ENCODE measurements around the gene OR1J2.

- TF ChIP-seq, protein P1, sequence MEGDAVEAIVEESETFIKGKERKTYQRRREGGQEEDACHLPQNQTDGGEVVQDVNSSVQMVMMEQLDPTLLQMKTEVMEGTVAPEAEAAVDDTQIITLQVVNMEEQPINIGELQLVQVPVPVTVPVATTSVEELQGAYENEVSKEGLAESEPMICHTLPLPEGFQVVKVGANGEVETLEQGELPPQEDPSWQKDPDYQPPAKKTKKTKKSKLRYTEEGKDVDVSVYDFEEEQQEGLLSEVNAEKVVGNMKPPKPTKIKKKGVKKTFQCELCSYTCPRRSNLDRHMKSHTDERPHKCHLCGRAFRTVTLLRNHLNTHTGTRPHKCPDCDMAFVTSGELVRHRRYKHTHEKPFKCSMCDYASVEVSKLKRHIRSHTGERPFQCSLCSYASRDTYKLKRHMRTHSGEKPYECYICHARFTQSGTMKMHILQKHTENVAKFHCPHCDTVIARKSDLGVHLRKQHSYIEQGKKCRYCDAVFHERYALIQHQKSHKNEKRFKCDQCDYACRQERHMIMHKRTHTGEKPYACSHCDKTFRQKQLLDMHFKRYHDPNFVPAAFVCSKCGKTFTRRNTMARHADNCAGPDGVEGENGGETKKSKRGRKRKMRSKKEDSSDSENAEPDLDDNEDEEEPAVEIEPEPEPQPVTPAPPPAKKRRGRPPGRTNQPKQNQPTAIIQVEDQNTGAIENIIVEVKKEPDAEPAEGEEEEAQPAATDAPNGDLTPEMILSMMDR (IDR thresholded peaks at IDR 0.05; ENCODE audit: insufficient read depth, low read depth, low read length), result no peak
- TF ChIP-seq EZH2 (IDR thresholded peaks at IDR 0.05; ENCODE audit: insufficient read depth, low read length), result no peak
Observed at GRCh38 chr9:122551371-122551770, 40.8 kb downstream of the OR1J2 start.

Data from astrocyte (in vitro differentiated cells and primary cell).